ENCODE data around the gene IRF9. TPM values are rescaled to one million over a fixed set of nuclear protein-coding genes. Genes with fewer than 3 reads are reported as not detected.

The IRF9 gene
- 104 TPM for polyA plus RNA-seq
- long read RNA-seq, donor 1, partial matches to known transcripts: 0 of 7 reads
- long read RNA-seq, donor 1, other reads (novel, unspliced or antisense): 0 of 7 reads
- long read RNA-seq, donor 2, transcript IRF9-202 (9 exons, 1,838 nt): major isoform, 13 of 23 reads
- long read RNA-seq, donor 2, transcript IRF9-208 (2 exons, 648 nt): minor isoform, 6 of 23 reads
- long read RNA-seq, donor 2, partial matches to known transcripts: 0 of 23 reads
- long read RNA-seq, donor 2, other reads (novel, unspliced or antisense): 0 of 23 reads
- long read RNA-seq, donor 3: 0 reads
- long read RNA-seq, donor 4, partial matches to known transcripts: 0 of 5 reads
- long read RNA-seq, donor 4, other reads (novel, unspliced or antisense): 0 of 5 reads
- long read RNA-seq, donor 5, transcript IRF9-202 (9 exons, 1,838 nt): major isoform, 7 of 22 reads
- long read RNA-seq, donor 5, partial matches to known transcripts: 10 of 22 reads
- long read RNA-seq, donor 5, other reads (novel, unspliced or antisense): 0 of 22 reads
- long read RNA-seq, donor 6, transcript IRF9-202 (9 exons, 1,838 nt): major isoform, 10 of 15 reads
- long read RNA-seq, donor 6, partial matches to known transcripts: 0 of 15 reads
- long read RNA-seq, donor 6, other reads (novel, unspliced or antisense): 0 of 15 reads
- long read RNA-seq, donor 7, transcript IRF9-202 (9 exons, 1,838 nt): major isoform, 6 of 7 reads
- long read RNA-seq, donor 7, partial matches to known transcripts: 0 of 7 reads
- long read RNA-seq, donor 7, other reads (novel, unspliced or antisense): 0 of 7 reads
- long read RNA-seq, donor 8, transcript IRF9-202 (9 exons, 1,838 nt): major isoform, 17 of 29 reads
- long read RNA-seq, donor 8, transcript IRF9-208 (2 exons, 648 nt): minor isoform, 6 of 29 reads
- long read RNA-seq, donor 8, partial matches to known transcripts: 0 of 29 reads
- long read RNA-seq, donor 8, other reads (novel, unspliced or antisense): 0 of 29 reads
- long read RNA-seq, donor 9, transcript IRF9-208 (2 exons, 648 nt): major isoform, 8 of 31 reads
- long read RNA-seq, donor 9, transcript IRF9-202 (9 exons, 1,838 nt): major isoform, 8 of 31 reads
- long read RNA-seq, donor 9, partial matches to known transcripts: 11 of 31 reads
- long read RNA-seq, donor 9, other reads (novel, unspliced or antisense): 0 of 31 reads
- long read RNA-seq, donor 10, transcript IRF9-208 (2 exons, 648 nt): minor isoform, 7 of 47 reads
- long read RNA-seq, donor 10, transcript IRF9-202 (9 exons, 1,838 nt): major isoform, 14 of 47 reads
- long read RNA-seq, donor 10, partial matches to known transcripts: 21 of 47 reads
- long read RNA-seq, donor 10, other reads (novel, unspliced or antisense): 0 of 47 reads
- long read RNA-seq, donor 11, transcript IRF9-202 (9 exons, 1,838 nt): major isoform, 8 of 16 reads
- long read RNA-seq, donor 11, transcript IRF9-208 (2 exons, 648 nt): minor isoform, 5 of 16 reads
- long read RNA-seq, donor 11, partial matches to known transcripts: 0 of 16 reads
- long read RNA-seq, donor 11, other reads (novel, unspliced or antisense): 0 of 16 reads

DNA sequence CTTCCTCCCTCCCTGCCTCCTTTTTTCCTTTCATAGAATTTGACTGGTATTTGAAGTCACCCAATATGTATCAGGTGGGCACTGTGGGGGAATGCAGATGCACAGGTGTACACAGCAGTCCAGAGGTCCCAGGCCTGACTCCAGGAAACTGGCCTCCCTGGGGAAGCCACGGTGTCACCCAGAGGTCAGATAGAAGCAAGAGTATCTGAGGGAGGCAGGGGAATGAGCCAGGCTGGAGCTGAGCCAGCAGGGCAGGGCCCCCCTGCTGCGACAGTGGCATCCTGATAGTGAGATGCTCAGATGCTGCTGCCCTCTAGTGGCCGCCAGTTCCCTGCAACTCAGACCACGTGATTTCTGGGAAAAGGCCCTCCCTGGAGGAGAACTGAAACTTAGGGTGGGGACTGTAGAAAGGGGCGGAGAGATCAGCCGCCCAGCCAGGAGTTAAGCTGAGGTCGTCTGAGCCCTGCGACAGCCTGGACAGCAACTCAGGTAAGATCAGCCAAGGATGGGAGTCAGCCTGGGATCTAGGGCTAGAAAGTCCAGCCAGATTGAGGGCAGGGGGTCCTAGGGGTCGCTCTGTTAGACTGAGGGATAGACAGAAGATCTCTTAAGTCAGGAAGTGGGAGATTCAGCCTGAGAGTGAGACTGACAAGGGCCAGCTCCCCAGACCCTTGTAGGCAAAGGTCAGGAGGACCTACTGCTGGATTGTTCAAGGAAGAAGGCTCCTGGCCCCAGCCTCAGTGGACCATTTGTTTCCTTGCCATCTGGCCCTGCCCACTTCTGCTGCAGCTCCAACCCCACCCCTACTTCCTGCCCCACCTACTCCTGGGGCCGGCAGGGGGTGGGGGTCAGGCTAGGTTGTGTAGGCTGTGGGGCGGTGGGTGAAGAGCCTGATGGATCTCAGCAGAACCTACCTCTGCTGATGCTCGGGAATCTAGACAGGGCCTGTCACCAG lies at the start of gene IRF9:
Gene IRF9 (plus strand): TSS at position 416 of the 955 bp plus-strand sequence. CDS start 880 bp downstream, outside the sequence.
- WGBS (ENCODE audit: insufficient coverage, low lambda C conversion rate): no CpG with 5 or more reads among the region's 12 CpGs
- Histone ChIP-seq H3K27me3 (ENCODE audit: control insufficient read depth, insufficient read depth, low read length) (no peaks in the 10 kb centered on the region), H3K27ac (ENCODE audit: low read length) (peak within 1 kb of the TSS; percentile 90), H3K9me3 (ENCODE audit: control insufficient read depth, low read depth, low read length) (no peaks in the 10 kb centered on the region), H3K36me3 (ENCODE audit: control insufficient read depth, insufficient read depth, low read length) (peaks cover 71% of the 10 kb centered on the region), H3K4me1 (ENCODE audit: control insufficient read depth, insufficient read depth, low read length) (peaks cover 30% of the 10 kb centered on the region), H3K4me3 (ENCODE audit: low read length) (peak within 1 kb of the TSS; percentile 67)
- peak; percentile 98 to 99 for DNase-seq

GRCh38 chr14:24113379-24113800 lies 47.7 kb upstream of the IRF9 start:
- no peaks in the 10 kb centered on the region for H3K9me3 ChIP-seq (ENCODE audit: control insufficient read depth, low read depth, low read length)
- H3K4me1 ChIP-seq (ENCODE audit: control insufficient read depth, insufficient read depth, low read length): peaks cover 18% of the 10 kb centered on the region
- H3K36me3 ChIP-seq (ENCODE audit: control insufficient read depth, insufficient read depth, low read length): peaks cover 15% of the 10 kb centered on the region
- peak overlapping the region; percentile 67 for H3K4me3 ChIP-seq (ENCODE audit: low read length)
- peak overlapping the region; percentile 96 for H3K27ac ChIP-seq (ENCODE audit: low read length)
- no peak for DNase-seq
- H3K27me3 ChIP-seq (ENCODE audit: control insufficient read depth, insufficient read depth, low read length): no peaks in the 10 kb centered on the region
- 22% methylated on average over 3 of the region's 15 CpGs for WGBS (ENCODE audit: insufficient coverage, low lambda C conversion rate)

DNA sequence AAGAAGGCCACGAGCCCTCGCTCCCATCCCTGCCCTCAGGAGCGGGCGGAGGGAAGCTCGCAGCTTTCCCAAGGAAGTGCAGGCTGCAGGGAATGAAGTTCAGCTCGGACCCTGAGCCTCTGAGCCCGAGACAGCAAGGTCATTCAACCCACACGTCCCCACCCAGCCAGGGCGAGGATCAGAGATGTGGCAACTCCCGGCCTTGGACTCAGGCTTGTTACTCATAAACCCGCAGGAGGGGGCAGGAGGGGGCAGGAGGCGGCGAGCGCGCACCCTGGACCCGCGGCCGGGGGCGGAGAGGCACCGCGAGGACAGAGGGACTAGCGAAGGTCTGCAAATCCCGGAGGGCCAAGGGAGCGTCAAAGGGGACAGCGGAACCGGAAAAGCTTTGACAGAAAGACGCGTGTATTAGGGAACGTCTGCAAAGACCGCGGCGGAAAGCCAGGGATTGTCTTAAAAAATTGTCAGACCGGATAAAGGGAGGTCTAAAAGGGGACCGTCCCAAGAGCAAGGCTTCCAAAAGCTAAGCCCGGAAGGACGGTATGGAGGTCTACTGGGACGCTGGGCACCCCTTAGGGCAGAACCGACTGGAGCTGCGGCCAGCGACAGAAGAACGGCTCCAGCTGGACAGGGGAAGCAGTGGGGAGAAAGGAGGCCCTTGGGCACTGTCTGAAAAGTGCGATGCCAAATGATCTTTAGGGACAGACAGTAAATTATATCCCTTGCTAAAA lies 47.1 kb upstream of the IRF9 start:
- WGBS (ENCODE audit: insufficient coverage, low lambda C conversion rate): 0% methylated on average over 1 of the region's 42 CpGs
- Histone ChIP-seq H3K36me3 (ENCODE audit: control insufficient read depth, insufficient read depth, low read length) (peaks cover 21% of the 10 kb centered on the region), H3K27ac (ENCODE audit: low read length) (peak overlapping the region; percentile 96), H3K27me3 (ENCODE audit: control insufficient read depth, insufficient read depth, low read length) (no peaks in the 10 kb centered on the region), H3K9me3 (ENCODE audit: control insufficient read depth, low read depth, low read length) (no peaks in the 10 kb centered on the region), H3K4me1 (ENCODE audit: control insufficient read depth, insufficient read depth, low read length) (peaks cover 17% of the 10 kb centered on the region), H3K4me3 (ENCODE audit: low read length) (peak overlapping the region; percentile 67)
- DNase-seq: peak; percentile 97 to 99

- WGBS (ENCODE audit: insufficient coverage, low lambda C conversion rate): no CpG with 5 or more reads among the region's 65 CpGs
- Histone ChIP-seq H3K27me3 (ENCODE audit: control insufficient read depth, insufficient read depth, low read length) (no peaks in the 10 kb centered on the region), H3K9me3 (ENCODE audit: control insufficient read depth, low read depth, low read length) (no peaks in the 10 kb centered on the region), H3K27ac (ENCODE audit: low read length) (peak within 1 kb of the TSS; percentile 96), H3K4me3 (ENCODE audit: low read length) (peak within 1 kb of the TSS; percentile 67), H3K4me1 (ENCODE audit: control insufficient read depth, insufficient read depth, low read length) (peaks cover 15% of the 10 kb centered on the region), H3K36me3 (ENCODE audit: control insufficient read depth, insufficient read depth, low read length) (peaks cover 29% of the 10 kb centered on the region)
- peak; percentile 100 for DNase-seq
These were observed 46.3 kb upstream of the IRF9 start, which contains the start of the genes DCAF11 and NRL for GRCh38 chr14:24114532-24115421. TSS of gene DCAF11 (plus strand) at chr14:24114777. CDS start at chr14:24115595, 818 bp downstream. TSS of gene NRL (minus strand) at chr14:24114949. CDS start at chr14:24082848, 32,101 bp downstream.

- peaks cover 10% of the 10 kb centered on the region for H3K4me1 ChIP-seq (ENCODE audit: control insufficient read depth, insufficient read depth, low read length)
- H3K9me3 ChIP-seq (ENCODE audit: control insufficient read depth, low read depth, low read length): no peaks in the 10 kb centered on the region
- WGBS (ENCODE audit: insufficient coverage, low lambda C conversion rate): no CpG with 5 or more reads among the region's 14 CpGs
- peak overlapping the region; percentile 96 for H3K27ac ChIP-seq (ENCODE audit: low read length)
- no peak for DNase-seq
- H3K27me3 ChIP-seq (ENCODE audit: control insufficient read depth, insufficient read depth, low read length): no peaks in the 10 kb centered on the region
- peaks cover 34% of the 10 kb centered on the region for H3K36me3 ChIP-seq (ENCODE audit: control insufficient read depth, insufficient read depth, low read length)
- H3K4me3 ChIP-seq (ENCODE audit: low read length): peak overlapping the region; percentile 67
These were observed 45.5 kb upstream of the IRF9 start for GRCh38 chr14:24115422-24116127.

DNA sequence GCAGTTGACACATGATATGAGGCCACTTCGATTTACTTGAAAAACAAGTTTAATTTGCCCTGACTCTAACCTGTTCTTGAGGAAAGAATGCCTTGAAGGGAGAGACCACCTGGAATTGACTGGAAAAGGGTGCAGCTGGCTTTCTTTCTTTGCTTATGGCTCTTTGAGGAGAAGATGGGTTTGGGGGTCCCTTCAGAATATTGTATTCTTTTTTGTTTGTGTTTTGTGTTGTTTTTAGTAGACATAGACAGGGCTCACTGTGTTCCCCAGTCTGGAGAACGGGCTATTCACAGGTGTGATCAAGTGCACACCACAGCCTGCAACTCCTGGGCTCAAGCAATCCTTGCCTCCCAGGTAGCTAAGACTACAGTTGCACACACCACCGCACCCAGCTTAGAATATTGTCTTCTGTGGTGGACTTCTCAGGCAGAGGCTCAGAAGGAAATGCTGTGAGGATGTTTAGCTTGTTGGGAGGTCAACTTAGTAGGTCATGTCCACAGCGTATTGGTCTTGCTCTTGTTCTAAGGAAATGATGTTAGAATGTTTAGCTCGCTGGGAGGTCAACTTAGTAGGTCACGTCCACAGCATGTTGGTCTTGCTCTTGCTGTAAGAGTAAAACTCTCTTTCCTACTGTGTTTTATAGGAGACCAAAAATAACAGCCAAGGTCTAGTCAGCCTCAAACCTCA lies 44.8 kb upstream of the IRF9 start:
- H3K4me1 ChIP-seq (ENCODE audit: control insufficient read depth, insufficient read depth, low read length): peaks cover 6% of the 10 kb centered on the region
- peak overlapping the region; percentile 67 for H3K4me3 ChIP-seq (ENCODE audit: low read length)
- H3K36me3 ChIP-seq (ENCODE audit: control insufficient read depth, insufficient read depth, low read length): peaks cover 41% of the 10 kb centered on the region
- H3K9me3 ChIP-seq (ENCODE audit: control insufficient read depth, low read depth, low read length): no peaks in the 10 kb centered on the region
- peak in 1 of 2 donors; percentile 22 for DNase-seq
- H3K27ac ChIP-seq (ENCODE audit: low read length): no peak overlapping the region
- no peaks in the 10 kb centered on the region for H3K27me3 ChIP-seq (ENCODE audit: control insufficient read depth, insufficient read depth, low read length)
- no CpG with 5 or more reads among the region's 6 CpGs for WGBS (ENCODE audit: insufficient coverage, low lambda C conversion rate)

- H3K36me3 ChIP-seq (ENCODE audit: control insufficient read depth, insufficient read depth, low read length): peaks cover 49% of the 10 kb centered on the region
- no peaks in the 10 kb centered on the region for H3K27me3 ChIP-seq (ENCODE audit: control insufficient read depth, insufficient read depth, low read length)
- no peaks in the 10 kb centered on the region for H3K9me3 ChIP-seq (ENCODE audit: control insufficient read depth, low read depth, low read length)
- no CpG with 5 or more reads among the region's 6 CpGs for WGBS (ENCODE audit: insufficient coverage, low lambda C conversion rate)
- no peak overlapping the region for H3K27ac ChIP-seq (ENCODE audit: low read length)
- no peak overlapping the region for H3K4me3 ChIP-seq (ENCODE audit: low read length)
- H3K4me1 ChIP-seq (ENCODE audit: control insufficient read depth, insufficient read depth, low read length): peaks cover 5% of the 10 kb centered on the region
- DNase-seq: no peak
These were observed 43.9 kb upstream of the IRF9 start for GRCh38 chr14:24117179-24117578.
